ENCODE data around the gene CGNL1.

The CGNL1 gene

GRCh38 chr15:57375827-57376695 lies at the start of gene CGNL1:
Gene CGNL1 (plus strand): TSS chr15:57376505. CDS start chr15:57438000, 61,495 bp downstream.
- Mint-ChIP-seq H3K36me3 (no peaks in the 10 kb centered on the region), H3K4me3 (peak within 1 kb of the TSS; percentile 52), H3K27me3 (peaks cover 85% of the 10 kb centered on the region), H3K4me1 (peaks cover 7% of the 10 kb centered on the region), H3K27ac (no peak within 1 kb of the TSS), H3K9me3 (no peaks in the 10 kb centered on the region)
- CTCF ChIA-PET: interaction anchor here (1.2 kb wide), 1 partner anchor 70 kb away, joined by 3 read pairs; no protein-coding TSS in a partner anchor
- no peak for DNase-seq

GRCh38 chr15:57327985-57328471 lies 48.3 kb upstream of the CGNL1 start:
- no peak for DNase-seq
- Mint-ChIP-seq H3K27me3 (peaks cover 30% of the 10 kb centered on the region), H3K4me1 (peaks cover 8% of the 10 kb centered on the region), H3K36me3 (no peaks in the 10 kb centered on the region), H3K27ac (no peak overlapping the region), H3K4me3 (no peak overlapping the region), H3K9me3 (no peaks in the 10 kb centered on the region)
- CTCF ChIA-PET: interaction anchor here (1.4 kb wide), 1 partner anchor 13 kb away, joined by 4 read pairs; no protein-coding TSS in a partner anchor

- Mint-ChIP-seq H3K36me3 (no peaks in the 10 kb centered on the region), H3K4me3 (no peak overlapping the region), H3K9me3 (no peaks in the 10 kb centered on the region), H3K27ac (no peak overlapping the region), H3K27me3 (peaks cover 35% of the 10 kb centered on the region), H3K4me1 (peaks cover 8% of the 10 kb centered on the region)
- CTCF ChIA-PET: interaction anchor here (1.4 kb wide), 1 partner anchor 12 kb away, joined by 4 read pairs; no protein-coding TSS in a partner anchor
- no peak for DNase-seq
These were observed 47.8 kb upstream of the CGNL1 start for GRCh38 chr15:57328479-57328878.

- H3K36me3 Mint-ChIP-seq: no peaks in the 10 kb centered on the region
- H3K9me3 Mint-ChIP-seq: no peaks in the 10 kb centered on the region
- peaks cover 35% of the 10 kb centered on the region for H3K27me3 Mint-ChIP-seq
- no peak overlapping the region for H3K4me3 Mint-ChIP-seq
- no peak for DNase-seq
- H3K4me1 Mint-ChIP-seq: peaks cover 8% of the 10 kb centered on the region
- CTCF ChIA-PET: interaction anchor here (1.4 kb wide), 1 partner anchor 12 kb away, joined by 4 read pairs; no protein-coding TSS in a partner anchor
- H3K27ac Mint-ChIP-seq: no peak overlapping the region
These were observed 47.4 kb upstream of the CGNL1 start for GRCh38 chr15:57328897-57329296.

- DNase-seq: no peak
- Mint-ChIP-seq H3K9me3 (no peaks in the 10 kb centered on the region), H3K27me3 (peaks cover 35% of the 10 kb centered on the region), H3K4me3 (no peak overlapping the region), H3K36me3 (no peaks in the 10 kb centered on the region), H3K27ac (no peak overlapping the region), H3K4me1 (peaks cover 8% of the 10 kb centered on the region)
- CTCF ChIA-PET: interaction anchor here (1.4 kb wide), 1 partner anchor 11 kb away, joined by 4 read pairs; no protein-coding TSS in a partner anchor
These were observed 46.5 kb upstream of the CGNL1 start for GRCh38 chr15:57329582-57330367.

GRCh38 chr15:57330619-57331340 lies 45.5 kb upstream of the CGNL1 start:
- no peaks in the 10 kb centered on the region for H3K36me3 Mint-ChIP-seq
- H3K9me3 Mint-ChIP-seq: no peaks in the 10 kb centered on the region
- H3K27ac Mint-ChIP-seq: no peak overlapping the region
- H3K27me3 Mint-ChIP-seq: peaks cover 35% of the 10 kb centered on the region
- H3K4me3 Mint-ChIP-seq: no peak overlapping the region
- CTCF ChIA-PET: no interaction called here
- peaks cover 8% of the 10 kb centered on the region for H3K4me1 Mint-ChIP-seq
- no peak for DNase-seq

GRCh38 chr15:57332326-57332725 lies 44.0 kb upstream of the CGNL1 start:
- Mint-ChIP-seq H3K4me3 (no peak overlapping the region), H3K36me3 (no peaks in the 10 kb centered on the region), H3K27ac (no peak overlapping the region), H3K4me1 (peaks cover 8% of the 10 kb centered on the region), H3K27me3 (peaks cover 32% of the 10 kb centered on the region), H3K9me3 (no peaks in the 10 kb centered on the region)
- no peak for DNase-seq
- CTCF ChIA-PET: no interaction called here

- Mint-ChIP-seq H3K27ac (no peak overlapping the region), H3K4me3 (no peak overlapping the region), H3K27me3 (peaks cover 35% of the 10 kb centered on the region), H3K36me3 (no peaks in the 10 kb centered on the region), H3K9me3 (no peaks in the 10 kb centered on the region), H3K4me1 (peaks cover 8% of the 10 kb centered on the region)
- CTCF ChIA-PET: interaction anchor here (1.2 kb wide), 1 partner anchor 194 kb away, joined by 3 read pairs; no protein-coding TSS in a partner anchor
- DNase-seq: no peak
These were observed 42.8 kb upstream of the CGNL1 start for GRCh38 chr15:57333487-57333886.

GRCh38 chr15:57334257-57334656 lies 42.0 kb upstream of the CGNL1 start:
- H3K27ac Mint-ChIP-seq: no peak overlapping the region
- CTCF ChIA-PET: interaction anchor here (1.2 kb wide), 1 partner anchor 193 kb away, joined by 3 read pairs; no protein-coding TSS in a partner anchor

GRCh38 chr15:57335293-57335715 lies 41.0 kb upstream of the CGNL1 start:
- H3K4me3 Mint-ChIP-seq: no peak overlapping the region
- no peaks in the 10 kb centered on the region for H3K9me3 Mint-ChIP-seq

More at GRCh38 chr15:57334257-57334656, 42.0 kb upstream of the CGNL1 start:
- H3K27me3 Mint-ChIP-seq: peaks cover 34% of the 10 kb centered on the region
- no peak overlapping the region for H3K4me3 Mint-ChIP-seq
- H3K9me3 Mint-ChIP-seq: no peaks in the 10 kb centered on the region
- no peak for DNase-seq
- no peaks in the 10 kb centered on the region for H3K36me3 Mint-ChIP-seq
- peaks cover 8% of the 10 kb centered on the region for H3K4me1 Mint-ChIP-seq

GRCh38 chr15:57335719-57336118 lies 40.6 kb upstream of the CGNL1 start:
- Mint-ChIP-seq H3K4me1 (no peaks in the 10 kb centered on the region), H3K36me3 (no peaks in the 10 kb centered on the region), H3K9me3 (no peaks in the 10 kb centered on the region), H3K27ac (no peak overlapping the region), H3K27me3 (peaks cover 27% of the 10 kb centered on the region), H3K4me3 (no peak overlapping the region)
- CTCF ChIA-PET: no interaction called here
- no peak for DNase-seq

More at GRCh38 chr15:57335293-57335715, 41.0 kb upstream of the CGNL1 start:
- Mint-ChIP-seq H3K27me3 (peaks cover 25% of the 10 kb centered on the region), H3K4me1 (peaks cover 2% of the 10 kb centered on the region), H3K36me3 (no peaks in the 10 kb centered on the region), H3K27ac (no peak overlapping the region)
- CTCF ChIA-PET: no interaction called here
- no peak for DNase-seq

- DNase-seq: no peak
- Mint-ChIP-seq H3K27me3 (peaks cover 23% of the 10 kb centered on the region), H3K36me3 (no peaks in the 10 kb centered on the region), H3K27ac (no peak overlapping the region), H3K9me3 (no peaks in the 10 kb centered on the region), H3K4me3 (no peak overlapping the region), H3K4me1 (no peaks in the 10 kb centered on the region)
- CTCF ChIA-PET: interaction anchor here (0.8 to 1.6 kb wide), 5 partner anchors 190 to 204 kb away, joined by 3 to 5 read pairs (median 3); no protein-coding TSS in a partner anchor
These were observed 38.4 kb upstream of the CGNL1 start for GRCh38 chr15:57337868-57338411.

GRCh38 chr15:57339321-57339720 lies 37.0 kb upstream of the CGNL1 start:
- CTCF ChIA-PET: interaction anchor here (1.3 to 7.7 kb wide), 3 partner anchors 189 to 203 kb away, joined by 3 to 93 read pairs (median 27); no protein-coding TSS in a partner anchor

More at GRCh38 chr15:57339321-57339720, 37.0 kb upstream of the CGNL1 start:
- H3K27ac Mint-ChIP-seq: no peak overlapping the region
- H3K36me3 Mint-ChIP-seq: no peaks in the 10 kb centered on the region
- no peak for DNase-seq
- H3K4me3 Mint-ChIP-seq: no peak overlapping the region
- H3K9me3 Mint-ChIP-seq: no peaks in the 10 kb centered on the region
- H3K27me3 Mint-ChIP-seq: peaks cover 18% of the 10 kb centered on the region
- H3K4me1 Mint-ChIP-seq: no peaks in the 10 kb centered on the region

All from activated naive CD4-positive, alpha-beta T cell treated with anti-CD3 and anti-CD28 coated beads, Interleukin-2, amount 10 ng/mL, durations not matched to agents 7 days and 5 days (primary cell).